Measurements from ENCODE around the gene MLLT1.
A peak's percentile ranks its signal among the peaks of the same experiment; 100 is the strongest.

Gene MLLT1

DNA sequence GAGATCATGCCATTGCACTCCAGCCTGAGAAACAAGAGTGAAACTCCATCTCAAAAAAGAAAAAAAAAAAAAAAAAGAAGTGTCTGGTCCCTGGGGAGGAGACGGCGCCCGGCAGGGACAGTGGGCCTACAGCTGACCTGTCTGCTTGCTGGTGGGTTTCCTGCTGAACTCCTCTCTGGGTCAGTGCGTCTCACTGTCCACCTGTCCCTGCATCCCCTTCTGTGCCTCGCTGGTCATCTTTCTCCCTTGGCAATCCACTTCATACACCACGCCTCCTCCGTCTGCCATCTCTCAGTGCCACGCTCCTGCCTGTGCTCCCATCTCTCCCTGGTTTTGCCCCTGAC, 80.9 kb downstream of the MLLT1 start:
- Mint-ChIP-seq H3K27ac (peak overlapping the region; percentile 75), H3K4me3 (peak overlapping the region; percentile 96), H3K27me3 (ENCODE audit: low read depth, poor library complexity) (peaks cover 19% of the 10 kb centered on the region), H3K9me3 (peaks cover 51% of the 10 kb centered on the region), H3K36me3 (ENCODE audit: low read depth) (peaks cover 42% of the 10 kb centered on the region), H3K4me1 (peaks cover 29% of the 10 kb centered on the region)
- no peak for DNase-seq
- no peak for TF ChIP-seq CTCF (IDR thresholded peaks at IDR 0.05)

DNA sequence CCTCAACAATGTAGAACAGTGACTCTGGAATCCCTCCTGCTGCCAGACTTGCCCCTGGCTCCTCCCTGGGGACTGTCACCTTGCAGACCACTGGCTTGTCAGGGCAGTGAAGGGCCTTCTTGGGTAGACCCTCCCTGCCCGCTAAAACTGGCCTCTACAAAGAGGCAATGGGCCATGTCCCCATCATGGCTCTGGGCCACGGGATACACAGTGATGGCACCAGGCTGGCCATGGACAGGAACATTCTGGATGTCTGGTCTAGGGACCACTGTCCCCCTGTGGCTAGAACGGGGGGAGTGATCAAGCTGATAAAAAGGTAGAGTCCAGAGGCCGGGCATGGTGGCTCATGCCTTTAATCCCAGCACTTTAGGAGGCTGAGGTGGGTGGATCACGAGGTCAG, 83.4 kb downstream of the MLLT1 start:
- Mint-ChIP-seq H3K9me3 (peaks cover 74% of the 10 kb centered on the region), H3K27me3 (ENCODE audit: low read depth, poor library complexity) (peaks cover 10% of the 10 kb centered on the region), H3K4me3 (no peak overlapping the region), H3K4me1 (peaks cover 13% of the 10 kb centered on the region), H3K36me3 (ENCODE audit: low read depth) (peaks cover 67% of the 10 kb centered on the region), H3K27ac (no peak overlapping the region)
- no peak for TF ChIP-seq CTCF (IDR thresholded peaks at IDR 0.05)
- DNase-seq: no peak

DNA sequence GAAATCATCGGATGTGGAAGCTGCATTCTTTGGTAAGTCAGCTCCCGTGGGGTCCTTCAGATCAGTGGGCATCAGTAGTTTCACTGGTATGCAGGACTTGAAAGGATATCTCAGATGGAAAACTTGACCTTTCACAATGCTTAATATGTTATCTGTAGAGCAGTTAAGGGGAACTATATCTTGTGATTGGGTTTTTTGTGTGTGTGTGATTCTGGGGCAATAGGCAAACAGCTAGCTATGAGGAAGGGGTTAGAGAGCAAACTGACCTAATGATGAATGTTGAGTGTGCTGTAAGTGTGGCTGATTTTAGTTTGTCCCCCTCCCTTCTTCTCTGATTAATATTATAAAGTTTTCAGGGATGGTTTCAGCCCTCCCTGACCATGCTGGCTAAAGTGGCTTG, 91.0 kb downstream of the MLLT1 start:
- Mint-ChIP-seq H3K36me3 (ENCODE audit: low read depth) (peaks cover 59% of the 10 kb centered on the region), H3K4me3 (no peak overlapping the region), H3K27ac (no peak overlapping the region), H3K4me1 (no peaks in the 10 kb centered on the region), H3K9me3 (peaks cover 96% of the 10 kb centered on the region), H3K27me3 (ENCODE audit: low read depth, poor library complexity) (peaks cover 5% of the 10 kb centered on the region)
- no peak for TF ChIP-seq CTCF (IDR thresholded peaks at IDR 0.05)
- DNase-seq: no peak

GRCh38 chr19:6187374-6187773, 92.4 kb downstream of the MLLT1 start:
- H3K9me3 Mint-ChIP-seq: peaks cover 96% of the 10 kb centered on the region
- H3K4me3 Mint-ChIP-seq: no peak overlapping the region
- H3K27ac Mint-ChIP-seq: no peak overlapping the region
- DNase-seq: no peak
- peaks cover 5% of the 10 kb centered on the region for H3K27me3 Mint-ChIP-seq (ENCODE audit: low read depth, poor library complexity)
- H3K36me3 Mint-ChIP-seq (ENCODE audit: low read depth): peaks cover 44% of the 10 kb centered on the region
- no peaks in the 10 kb centered on the region for H3K4me1 Mint-ChIP-seq
- TF ChIP-seq CTCF (IDR thresholded peaks at IDR 0.05): no peak

- Mint-ChIP-seq H3K27ac (no peak overlapping the region), H3K27me3 (ENCODE audit: low read depth, poor library complexity) (peaks cover 5% of the 10 kb centered on the region), H3K4me3 (no peak overlapping the region), H3K4me1 (no peaks in the 10 kb centered on the region), H3K36me3 (ENCODE audit: low read depth) (peaks cover 32% of the 10 kb centered on the region), H3K9me3 (peaks cover 98% of the 10 kb centered on the region)
- DNase-seq: no peak
- no peak for TF ChIP-seq CTCF (IDR thresholded peaks at IDR 0.05)
Measured at GRCh38 chr19:6185835-6186834, 93.6 kb downstream of the MLLT1 start.
